Measurements from ENCODE around the gene ZIK1. TPM values are rescaled to one million over a fixed set of nuclear protein-coding genes. Genes with fewer than 3 reads are reported as not detected.

Gene ZIK1
- polyA plus RNA-seq, 10 donors = 4.6 to 8.0 (median 5.6) TPM

DNA sequence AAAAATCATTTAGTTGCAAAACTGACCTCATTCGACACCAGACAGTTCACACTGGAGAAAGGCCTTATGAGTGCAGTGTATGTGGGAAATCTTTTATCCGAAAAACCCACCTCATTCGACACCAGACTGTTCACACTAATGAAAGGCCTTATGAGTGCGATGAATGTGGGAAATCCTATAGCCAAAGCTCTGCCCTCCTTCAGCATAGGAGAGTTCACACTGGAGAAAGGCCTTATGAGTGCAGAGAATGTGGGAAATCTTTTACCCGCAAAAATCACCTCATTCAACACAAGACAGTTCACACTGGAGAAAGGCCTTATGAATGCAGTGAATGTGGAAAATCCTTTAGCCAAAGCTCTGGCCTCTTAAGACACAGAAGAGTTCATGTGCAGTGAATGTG, 23.0 kb downstream of the ZIK1 start:
- no peak for DNase-seq

DNA sequence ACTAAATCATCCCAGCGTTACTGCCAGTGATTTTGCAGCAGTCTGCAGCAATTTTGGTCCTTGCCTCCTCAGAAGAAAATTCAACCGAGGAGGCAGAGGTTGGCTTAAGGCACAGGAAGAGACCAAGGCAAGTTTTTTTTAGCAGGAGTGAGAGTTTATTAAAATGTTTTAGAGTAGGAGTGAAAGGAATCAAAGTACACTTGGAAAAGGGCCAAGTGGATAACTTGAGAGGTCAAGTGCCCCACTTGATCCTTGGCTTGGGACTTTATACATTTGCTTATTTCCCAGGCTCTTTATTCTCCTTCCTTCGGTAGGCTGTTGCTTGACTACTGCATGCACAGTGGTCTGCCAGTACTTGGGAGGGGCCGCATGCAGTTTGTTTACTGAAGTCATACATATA, 27.2 kb downstream of the ZIK1 start:
- no peak for DNase-seq

DNA sequence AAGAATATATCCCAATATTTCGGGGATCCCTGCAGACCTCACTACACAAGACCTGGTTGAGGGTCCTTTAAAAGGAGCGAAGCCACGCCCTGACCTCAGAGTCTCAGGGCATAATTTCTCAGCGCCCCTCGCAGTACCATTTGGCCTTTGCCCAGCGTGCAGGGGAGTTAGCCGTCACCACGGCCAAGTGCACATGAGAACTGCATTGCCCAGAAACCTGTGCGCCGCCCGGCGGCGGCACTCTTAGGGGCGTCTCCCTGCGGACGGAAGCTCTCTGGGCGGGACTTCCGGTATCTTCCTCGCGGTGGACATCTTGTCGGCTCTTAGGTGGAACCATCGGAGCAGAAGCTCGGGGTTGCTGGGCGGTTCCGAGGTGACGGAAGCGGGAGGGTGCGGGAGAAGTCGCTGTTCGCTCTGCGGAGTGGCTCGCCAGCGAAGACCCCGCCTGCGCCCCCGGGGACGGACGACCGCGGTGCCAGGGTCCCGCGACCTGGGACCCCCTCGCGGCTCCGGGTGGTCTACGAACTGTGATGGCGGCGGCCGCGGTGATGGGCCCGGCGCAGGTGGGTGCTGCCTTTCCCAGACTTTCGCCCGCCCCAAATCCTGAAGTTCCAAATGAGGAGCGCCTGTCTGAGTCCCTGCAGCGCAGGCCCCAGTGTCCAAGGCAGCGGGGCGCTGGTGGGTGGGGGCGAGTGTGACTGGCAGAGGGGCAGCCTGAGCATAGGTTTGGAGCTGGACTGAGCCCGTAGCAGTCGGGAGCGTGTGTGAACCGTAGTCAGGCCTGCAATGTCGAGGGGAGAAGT, 30.2 kb downstream of the ZIK1 start, which contains the start of gene ZNF134:
ZNF134 (plus strand) TSS at position 302 of the 803 bp plus-strand sequence. CDS start 5,227 bp downstream, outside the sequence.
- DNase-seq = peak; percentile 88 to 97 (median 95)

DNA sequence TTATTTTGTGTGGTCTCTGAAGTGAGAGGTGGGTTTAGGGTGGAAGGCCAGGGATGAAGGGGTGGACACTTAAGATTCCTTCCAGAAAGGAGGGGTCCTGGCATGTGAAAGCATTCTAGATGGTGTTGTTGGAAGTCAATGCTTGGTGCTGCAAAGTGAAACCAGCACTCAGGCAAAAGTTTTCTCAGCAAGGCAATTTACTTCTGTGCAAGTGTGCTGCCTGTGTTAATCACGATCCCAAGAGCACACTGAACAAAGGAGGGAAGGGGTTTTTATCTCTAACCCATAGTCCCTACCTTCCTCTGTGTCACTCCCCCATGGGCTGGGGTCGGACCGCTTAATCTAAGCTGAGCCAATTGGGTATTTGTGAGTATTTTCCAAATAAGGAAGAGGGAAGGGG, 31.4 kb downstream of the ZIK1 start:
- DNase-seq = no peak

DNA sequence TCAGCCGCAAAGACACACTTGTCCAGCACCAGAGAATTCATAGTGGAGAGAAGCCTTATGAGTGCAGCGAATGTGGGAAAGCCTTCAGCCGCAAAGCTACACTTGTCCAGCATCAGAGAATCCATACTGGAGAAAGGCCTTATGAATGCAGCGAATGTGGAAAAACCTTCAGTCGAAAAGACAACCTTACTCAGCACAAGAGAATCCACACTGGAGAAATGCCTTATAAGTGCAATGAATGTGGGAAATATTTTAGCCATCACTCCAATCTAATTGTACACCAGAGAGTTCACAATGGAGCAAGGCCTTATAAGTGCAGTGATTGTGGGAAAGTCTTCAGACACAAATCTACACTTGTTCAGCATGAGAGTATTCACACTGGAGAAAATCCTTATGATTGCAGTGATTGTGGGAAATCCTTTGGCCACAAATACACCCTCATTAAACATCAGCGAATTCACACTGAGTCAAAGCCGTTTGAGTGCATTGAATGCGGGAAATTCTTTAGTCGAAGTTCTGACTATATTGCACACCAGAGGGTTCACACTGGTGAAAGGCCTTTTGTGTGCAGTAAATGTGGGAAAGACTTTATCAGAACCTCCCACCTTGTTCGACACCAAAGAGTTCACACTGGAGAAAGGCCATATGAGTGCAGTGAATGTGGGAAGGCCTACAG, 36.9 kb downstream of the ZIK1 start:
- DNase-seq = no peak

DNA sequence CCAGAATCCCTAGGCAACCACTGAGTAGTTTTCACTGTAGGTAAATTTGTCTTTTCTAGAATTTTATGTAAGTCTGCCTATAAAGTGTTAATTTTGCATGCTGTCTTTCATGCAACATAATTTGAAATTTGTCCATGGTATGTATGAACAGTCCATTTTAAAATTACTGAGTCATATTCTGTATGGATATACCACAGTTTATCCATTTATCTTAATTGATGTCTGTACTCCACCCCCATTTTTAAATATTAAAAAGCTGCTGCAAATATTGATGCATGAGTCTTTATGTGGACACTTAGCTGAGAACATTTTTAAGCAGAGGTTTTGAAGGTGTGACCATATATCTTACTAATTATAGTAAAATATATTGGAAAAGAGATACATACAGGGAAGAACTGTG, 39.1 kb downstream of the ZIK1 start:
- DNase-seq = no peak

DNA sequence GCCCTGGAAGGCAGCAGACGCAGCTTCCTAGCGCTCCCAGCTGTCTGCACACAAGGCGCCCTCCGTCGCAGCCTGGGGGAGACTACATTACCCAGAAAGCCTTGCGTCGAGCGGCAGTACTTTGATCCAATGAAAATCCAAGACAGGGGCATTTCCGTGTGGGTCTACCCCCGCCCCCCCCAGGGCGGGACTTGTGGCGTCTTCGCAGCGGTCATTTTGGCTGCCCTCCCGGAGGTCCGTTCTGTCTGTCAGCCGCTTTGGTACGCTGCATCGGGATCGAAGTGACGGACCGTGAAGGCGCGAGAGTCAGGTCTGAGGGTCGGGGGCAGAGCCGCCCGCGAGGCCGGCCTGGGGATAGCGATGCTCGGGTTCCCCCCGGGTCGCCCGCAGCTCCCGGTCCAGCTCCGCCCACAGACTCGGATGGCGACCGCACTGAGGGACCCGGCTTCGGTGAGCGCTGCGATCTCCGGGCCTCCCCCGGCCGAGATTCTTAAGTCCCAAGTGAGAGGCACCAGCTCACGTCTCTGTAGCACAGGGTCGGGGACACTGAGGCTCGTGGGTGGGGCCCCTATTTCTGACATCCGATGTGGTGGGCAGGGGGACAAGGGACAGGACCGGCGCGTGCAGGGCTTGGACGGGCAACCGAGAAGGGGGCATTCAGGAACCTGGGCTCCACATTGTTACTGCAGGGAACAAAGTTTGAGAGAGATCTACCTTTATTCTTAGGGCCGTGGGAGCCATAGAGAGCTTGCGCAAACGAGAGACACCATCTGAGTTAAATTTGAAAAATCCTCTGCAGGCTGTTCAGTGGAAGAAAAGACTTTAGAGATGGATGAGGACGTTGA, 49.3 kb downstream of the ZIK1 start, which contains the start of gene ZNF211:
ZNF211 (plus strand) TSS at position 182 of the 845 bp plus-strand sequence; CDS start at position 361, 179 bp downstream.
- peak; percentile 96 to 99 (median 98) for DNase-seq

DNA sequence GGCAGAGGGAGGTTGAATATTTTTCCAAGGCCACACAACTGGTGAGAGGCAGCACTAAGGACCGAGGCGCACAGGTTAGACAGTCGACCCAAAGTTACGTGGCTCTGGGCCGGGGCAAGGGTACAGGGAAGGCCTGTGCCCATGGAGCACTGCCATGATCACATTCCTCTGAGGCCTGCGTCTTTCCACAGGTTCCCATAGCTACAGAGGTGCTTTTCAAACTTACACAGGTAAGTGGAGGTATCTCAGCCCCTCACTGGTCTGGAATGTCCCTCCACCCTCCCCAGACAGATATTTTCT, 49.8 kb downstream of the ZIK1 start:
- DNase-seq = no peak

DNA sequence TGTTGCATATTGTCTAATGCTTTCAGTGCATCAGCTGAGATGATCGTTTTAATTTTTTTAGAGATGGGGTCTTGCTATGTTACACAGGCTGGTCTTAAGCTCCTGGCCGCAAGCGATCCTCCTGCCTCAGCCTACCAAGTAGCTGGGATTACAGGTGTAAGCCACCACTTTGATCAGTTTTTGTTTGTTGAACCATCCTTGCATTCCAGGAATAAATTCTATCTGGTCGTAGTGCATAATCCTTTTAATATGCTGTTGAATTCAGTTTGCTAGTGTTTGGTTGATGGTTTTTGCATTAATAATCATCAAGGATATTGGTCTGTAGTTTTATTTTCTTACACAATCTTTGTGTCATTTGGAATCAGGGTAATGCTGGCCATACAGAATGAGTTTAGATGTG, 53.4 kb downstream of the ZIK1 start:
- peak in 1 of 3 donors; percentile 12 for DNase-seq

DNA sequence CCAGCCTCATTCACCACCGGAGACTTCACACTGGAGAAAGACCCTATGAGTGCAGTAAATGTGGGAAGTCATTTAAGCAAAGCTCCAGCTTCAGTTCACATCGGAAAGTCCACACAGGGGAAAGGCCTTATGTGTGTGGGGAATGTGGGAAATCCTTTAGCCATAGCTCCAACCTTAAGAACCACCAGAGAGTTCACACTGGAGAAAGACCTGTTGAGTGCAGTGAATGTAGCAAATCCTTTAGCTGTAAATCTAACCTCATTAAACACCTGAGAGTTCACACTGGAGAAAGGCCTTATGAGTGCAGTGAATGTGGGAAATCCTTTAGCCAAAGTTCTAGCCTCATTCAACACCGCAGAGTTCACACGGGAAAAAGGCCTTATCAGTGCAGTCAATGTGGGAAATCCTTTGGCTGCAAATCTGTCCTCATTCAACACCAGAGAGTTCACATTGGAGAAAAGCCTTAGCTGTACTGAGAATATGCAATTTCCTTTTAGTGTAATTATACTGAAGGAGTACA, 57.8 kb downstream of the ZIK1 start:
- no peak for DNase-seq

DNA sequence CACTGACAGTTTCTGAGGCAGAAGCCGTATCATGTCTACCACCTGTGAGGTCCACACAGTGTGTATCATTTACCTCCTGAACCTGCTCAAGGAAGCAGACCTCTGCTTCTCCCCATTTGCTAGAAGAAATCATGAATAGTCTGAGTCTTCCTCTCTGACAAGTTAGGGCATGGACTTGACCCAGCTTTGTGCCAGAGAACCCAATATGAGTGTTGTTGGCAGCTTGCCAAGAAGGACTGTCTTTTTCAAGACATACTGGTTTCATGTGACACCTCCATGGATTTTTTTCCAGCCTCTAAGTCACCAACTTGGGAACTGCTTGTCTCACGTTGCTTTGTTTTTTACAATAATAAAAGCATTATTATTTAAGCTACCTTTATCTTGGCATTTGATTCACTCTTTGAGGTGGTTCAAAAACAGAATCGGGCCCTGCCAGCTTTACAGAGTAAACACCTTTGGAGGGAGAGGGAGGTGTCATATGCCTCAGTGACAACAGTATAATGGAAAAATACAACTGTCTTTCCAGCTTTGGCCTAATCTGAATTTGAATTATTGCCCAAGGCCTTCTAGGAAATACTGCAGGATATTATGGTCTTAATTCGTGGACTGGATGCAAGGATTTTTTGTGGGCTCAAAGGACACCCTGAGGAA, 58.6 kb downstream of the ZIK1 start:
- no peak for DNase-seq

Other genes with a start within 250 kb of the ZIK1 start
- 10 to 100 TPM in 3 of 10 donors, 1 to 10 TPM in 7; 8.0 to 10.9 (median 9.4) TPM for gene ZNF304, start 232.9 kb upstream of the ZIK1 start, polyA plus RNA-seq (ENCODE audit: insufficient read length in 10 of 10)
- gene TRAPPC2B, start 220.6 kb upstream of the ZIK1 start, polyA plus RNA-seq (ENCODE audit: insufficient read length in 10 of 10) = 10 to 100 TPM; 11.4 to 19.1 (median 14.1) TPM
- 1 to 10 TPM; 2.6 to 4.6 (median 3.1) TPM for gene ZNF547, start 220.6 kb upstream of the ZIK1 start, polyA plus RNA-seq (ENCODE audit: insufficient read length in 10 of 10)
- 10 to 100 TPM; 11.2 to 24.8 (median 16.9) TPM for gene ZNF548, start 194.3 kb upstream of the ZIK1 start, polyA plus RNA-seq (ENCODE audit: insufficient read length in 10 of 10)
- gene ZNF17, start 173.0 kb upstream of the ZIK1 start, polyA plus RNA-seq (ENCODE audit: insufficient read length in 10 of 10) = 1 to 10 TPM; 5.1 to 9.9 (median 7.8) TPM
- gene ZNF749, start 148.8 kb upstream of the ZIK1 start, polyA plus RNA-seq (ENCODE audit: insufficient read length in 10 of 10) = 1 to 10 TPM; 4.1 to 8.5 (median 6.2) TPM
- 1 to 10 TPM in 8 of 10 donors, under 1 TPM in 2; 0.84 to 3.8 (median 1.5) TPM for gene VN1R1, start 127.0 kb upstream of the ZIK1 start, polyA plus RNA-seq (ENCODE audit: insufficient read length in 10 of 10)
- 10 to 100 TPM in 4 of 10 donors, 1 to 10 TPM in 6; 6.4 to 11.9 (median 9.1) TPM for gene ZNF772, start 106.6 kb upstream of the ZIK1 start, polyA plus RNA-seq (ENCODE audit: insufficient read length in 10 of 10)
- 10 to 100 TPM in 3 of 10 donors, 1 to 10 TPM in 7; 5.9 to 13.2 (median 9.9) TPM for gene ZNF419, start 96.4 kb upstream of the ZIK1 start, polyA plus RNA-seq (ENCODE audit: insufficient read length in 10 of 10)
- 10 to 100 TPM in 1 of 10 donors, 1 to 10 TPM in 9; 5.1 to 11.8 (median 7.4) TPM for gene ZNF773, start 84.2 kb upstream of the ZIK1 start, polyA plus RNA-seq (ENCODE audit: insufficient read length in 10 of 10)
- 1 to 10 TPM; 4.7 to 9.5 (median 7.5) TPM for gene ZNF549, start 56.8 kb upstream of the ZIK1 start, polyA plus RNA-seq (ENCODE audit: insufficient read length in 10 of 10)
- 10 to 100 TPM in 6 of 10 donors, 1 to 10 TPM in 4; 8.6 to 14.0 (median 11.1) TPM for gene ZNF550, start 24.3 kb upstream of the ZIK1 start, polyA plus RNA-seq (ENCODE audit: insufficient read length in 10 of 10)
- 1 to 10 TPM; 4.3 to 6.1 (median 4.8) TPM for gene ZNF416, start 5.2 kb upstream of the ZIK1 start, polyA plus RNA-seq (ENCODE audit: insufficient read length in 10 of 10)
- 1 to 10 TPM; 2.1 to 5.4 (median 3.4) TPM for gene ZNF530, start 15.7 kb downstream of the ZIK1 start, polyA plus RNA-seq (ENCODE audit: insufficient read length in 10 of 10)
- 10 to 100 TPM in 9 of 10 donors, 1 to 10 TPM in 1; 9.5 to 15.1 (median 13.0) TPM for gene ZNF134, start 30.1 kb downstream of the ZIK1 start, polyA plus RNA-seq (ENCODE audit: insufficient read length in 10 of 10)
- 10 to 100 TPM; 10.4 to 20.3 (median 15.2) TPM for gene ZNF211, start 49.0 kb downstream of the ZIK1 start, polyA plus RNA-seq (ENCODE audit: insufficient read length in 10 of 10)
- under 1 TPM in 2 of 10 donors, not detected in 8; 0.11 TPM for gene ZSCAN4, start 84.8 kb downstream of the ZIK1 start, polyA plus RNA-seq (ENCODE audit: insufficient read length in 10 of 10)
- 1 to 10 TPM; 4.4 to 7.3 (median 6.4) TPM for gene ZNF551, start 97.8 kb downstream of the ZIK1 start, polyA plus RNA-seq (ENCODE audit: insufficient read length in 10 of 10)
- gene ZNF154, start 125.1 kb downstream of the ZIK1 start, polyA plus RNA-seq (ENCODE audit: insufficient read length in 10 of 10) = 10 to 100 TPM in 7 of 10 donors, 1 to 10 TPM in 3; 8.0 to 17.6 (median 11.1) TPM
- 10 to 100 TPM in 1 of 10 donors, 1 to 10 TPM in 9; 5.3 to 10.6 (median 8.0) TPM for gene ZNF671, start 143.5 kb downstream of the ZIK1 start, polyA plus RNA-seq (ENCODE audit: insufficient read length in 10 of 10)
- gene ZNF776, start 162.7 kb downstream of the ZIK1 start, polyA plus RNA-seq (ENCODE audit: insufficient read length in 10 of 10) = 10 to 100 TPM; 10.7 to 19.7 (median 14.9) TPM
- gene ZNF586, start 185.5 kb downstream of the ZIK1 start, polyA plus RNA-seq (ENCODE audit: insufficient read length in 10 of 10) = 10 to 100 TPM in 9 of 10 donors, 1 to 10 TPM in 1; 9.5 to 15.2 (median 11.8) TPM
- 1 to 10 TPM; 2.1 to 6.4 (median 3.9) TPM for gene ZNF552, start 230.8 kb downstream of the ZIK1 start, polyA plus RNA-seq (ENCODE audit: insufficient read length in 10 of 10)
- gene ZNF587B, start 246.2 kb downstream of the ZIK1 start, polyA plus RNA-seq (ENCODE audit: insufficient read length in 10 of 10) = 1 to 10 TPM; 3.3 to 7.5 (median 5.4) TPM